ENCODE results near the gene BAIAP2L1.

DNA sequence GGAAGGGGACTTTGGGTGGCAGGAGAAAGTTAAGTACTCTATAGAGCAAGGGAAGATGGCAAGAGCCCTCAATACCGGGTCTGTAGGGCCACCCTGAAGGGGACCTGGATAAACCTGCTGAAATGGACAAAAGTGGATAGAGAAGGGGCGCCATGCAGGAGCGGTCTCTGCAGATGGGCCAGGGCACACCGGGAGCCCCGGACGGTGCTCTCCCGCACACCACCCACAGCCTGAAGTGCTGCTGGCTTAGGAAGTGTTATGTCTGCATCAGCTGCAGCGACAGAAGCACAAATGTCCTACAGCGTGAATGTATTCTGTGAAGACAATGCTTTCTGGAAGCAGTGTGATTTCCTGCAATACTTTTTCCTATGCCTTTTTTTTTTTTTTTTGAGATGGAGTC is 81.7 kb downstream of the BAIAP2L1 start:
- TF ChIP-seq, protein P1, sequence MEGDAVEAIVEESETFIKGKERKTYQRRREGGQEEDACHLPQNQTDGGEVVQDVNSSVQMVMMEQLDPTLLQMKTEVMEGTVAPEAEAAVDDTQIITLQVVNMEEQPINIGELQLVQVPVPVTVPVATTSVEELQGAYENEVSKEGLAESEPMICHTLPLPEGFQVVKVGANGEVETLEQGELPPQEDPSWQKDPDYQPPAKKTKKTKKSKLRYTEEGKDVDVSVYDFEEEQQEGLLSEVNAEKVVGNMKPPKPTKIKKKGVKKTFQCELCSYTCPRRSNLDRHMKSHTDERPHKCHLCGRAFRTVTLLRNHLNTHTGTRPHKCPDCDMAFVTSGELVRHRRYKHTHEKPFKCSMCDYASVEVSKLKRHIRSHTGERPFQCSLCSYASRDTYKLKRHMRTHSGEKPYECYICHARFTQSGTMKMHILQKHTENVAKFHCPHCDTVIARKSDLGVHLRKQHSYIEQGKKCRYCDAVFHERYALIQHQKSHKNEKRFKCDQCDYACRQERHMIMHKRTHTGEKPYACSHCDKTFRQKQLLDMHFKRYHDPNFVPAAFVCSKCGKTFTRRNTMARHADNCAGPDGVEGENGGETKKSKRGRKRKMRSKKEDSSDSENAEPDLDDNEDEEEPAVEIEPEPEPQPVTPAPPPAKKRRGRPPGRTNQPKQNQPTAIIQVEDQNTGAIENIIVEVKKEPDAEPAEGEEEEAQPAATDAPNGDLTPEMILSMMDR (conservative IDR thresholded peaks at IDR 0.05; ENCODE audit: low read depth in 2 of 2), result no peak
- TF ChIP-seq JUNB (IDR thresholded peaks at IDR 0.05; ENCODE audit: unreplicated experiment) (no peak), EZH2 (IDR thresholded peaks at IDR 0.05; ENCODE audit: low read depth, unreplicated experiment) (no peak), CREB1 (CRISPR knock-in tag; IDR thresholded peaks at IDR 0.05; ENCODE audit: low read depth) (no peak), ZNF114 (CRISPR knock-in tag; IDR thresholded peaks at IDR 0.05) (no peak), POLR2AphosphoS5 (IDR thresholded peaks at IDR 0.05; ENCODE audit: low read depth) (no peak)
- TF ChIP-seq, protein P2, sequence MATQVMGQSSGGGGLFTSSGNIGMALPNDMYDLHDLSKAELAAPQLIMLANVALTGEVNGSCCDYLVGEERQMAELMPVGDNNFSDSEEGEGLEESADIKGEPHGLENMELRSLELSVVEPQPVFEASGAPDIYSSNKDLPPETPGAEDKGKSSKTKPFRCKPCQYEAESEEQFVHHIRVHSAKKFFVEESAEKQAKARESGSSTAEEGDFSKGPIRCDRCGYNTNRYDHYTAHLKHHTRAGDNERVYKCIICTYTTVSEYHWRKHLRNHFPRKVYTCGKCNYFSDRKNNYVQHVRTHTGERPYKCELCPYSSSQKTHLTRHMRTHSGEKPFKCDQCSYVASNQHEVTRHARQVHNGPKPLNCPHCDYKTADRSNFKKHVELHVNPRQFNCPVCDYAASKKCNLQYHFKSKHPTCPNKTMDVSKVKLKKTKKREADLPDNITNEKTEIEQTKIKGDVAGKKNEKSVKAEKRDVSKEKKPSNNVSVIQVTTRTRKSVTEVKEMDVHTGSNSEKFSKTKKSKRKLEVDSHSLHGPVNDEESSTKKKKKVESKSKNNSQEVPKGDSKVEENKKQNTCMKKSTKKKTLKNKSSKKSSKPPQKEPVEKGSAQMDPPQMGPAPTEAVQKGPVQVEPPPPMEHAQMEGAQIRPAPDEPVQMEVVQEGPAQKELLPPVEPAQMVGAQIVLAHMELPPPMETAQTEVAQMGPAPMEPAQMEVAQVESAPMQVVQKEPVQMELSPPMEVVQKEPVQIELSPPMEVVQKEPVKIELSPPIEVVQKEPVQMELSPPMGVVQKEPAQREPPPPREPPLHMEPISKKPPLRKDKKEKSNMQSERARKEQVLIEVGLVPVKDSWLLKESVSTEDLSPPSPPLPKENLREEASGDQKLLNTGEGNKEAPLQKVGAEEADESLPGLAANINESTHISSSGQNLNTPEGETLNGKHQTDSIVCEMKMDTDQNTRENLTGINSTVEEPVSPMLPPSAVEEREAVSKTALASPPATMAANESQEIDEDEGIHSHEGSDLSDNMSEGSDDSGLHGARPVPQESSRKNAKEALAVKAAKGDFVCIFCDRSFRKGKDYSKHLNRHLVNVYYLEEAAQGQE (IDR thresholded peaks at IDR 0.05; ENCODE audit: unreplicated experiment), result no peak

Measured in GM23338 (cell line).